Measurements from ENCODE around the gene SAAL1. TPM values are rescaled to one million over a fixed set of nuclear protein-coding genes. Genes with fewer than 3 reads are reported as not detected.

SAAL1 gene
- polyA plus RNA-seq, 1 of the 3 experiments (the other 2 are of a cell fraction), result 19.6 TPM

- no peak overlapping the region for H3K27ac ChIP-seq (ENCODE audit: low read depth in 2 of 2, low read length in 1 of 2)
- no peak overlapping the region for H3K4me3 ChIP-seq (ENCODE audit: low read depth in 2 of 2, low read length in 1 of 2)
- ChIA-PET POLR2A (no interaction called here), CTCF (no interaction called here)
- no peak overlapping the region for H2AFZ ChIP-seq (ENCODE audit: low read depth)
- no peaks in the 10 kb centered on the region for H3K9me3 ChIP-seq
- peaks cover 2 to 7% of the 10 kb centered on the region in 2 experiments for H3K36me3 ChIP-seq (replicated peaks in 1 of 2; ENCODE audit: control insufficient read depth in 1 of 2, insufficient read depth in 2 of 2, low read length in 1 of 2)
- H4K20me1 ChIP-seq (ENCODE audit: insufficient read depth), result no peaks in the 10 kb centered on the region
- H3K9me2 ChIP-seq, result no peaks in the 10 kb centered on the region
- DNase-seq, result no peak
- peaks cover 9% of the 10 kb centered on the region; the same call in 1 of the 2 replicates for H3K27me3 ChIP-seq (ENCODE audit: insufficient read depth)
- H3K9ac ChIP-seq, result no peak overlapping the region
- peaks cover 0 to 9% of the 10 kb centered on the region in 2 experiments; a peak in 2 of 4 replicates for H3K4me1 ChIP-seq (ENCODE audit: control insufficient read depth in 1 of 2, insufficient read depth in 2 of 2, low read depth in 1 of 2, low read length in 1 of 2)
- peaks cover 25% of the 10 kb centered on the region for H3K79me2 ChIP-seq (ENCODE audit: insufficient read depth)
- 42% methylated on average over 3 of the region's 3 CpGs for WGBS (ENCODE audit: low lambda C conversion rate)
- no peak overlapping the region for H3K4me2 ChIP-seq
- H3F3A ChIP-seq (replicated peaks; ENCODE audit: insufficient read depth), result no peaks in the 10 kb centered on the region
- no peak for TF ChIP-seq IRF3 (IDR thresholded peaks at IDR 0.05; ENCODE audit: low read depth, low read length)
- no peak for TF ChIP-seq MAX (IDR thresholded peaks at IDR 0.05; ENCODE audit: low read depth)
- no peak for TF ChIP-seq POLR2AphosphoS5 (IDR thresholded peaks at IDR 0.05; ENCODE audit: low read depth, low read length)
- TF ChIP-seq MEF2A (IDR thresholded peaks at IDR 0.05; ENCODE audit: borderline replicate concordance, low read depth), result no peak
- no peak for TF ChIP-seq SIN3A (IDR thresholded peaks at IDR 0.05; ENCODE audit: borderline replicate concordance, low read depth, low read length)
- TF ChIP-seq TEAD4 (IDR thresholded peaks at IDR 0.05; ENCODE audit: borderline replicate concordance, insufficient read depth), result no peak
- no peak for TF ChIP-seq TCF12 (IDR thresholded peaks at IDR 0.05)
- no peak for TF ChIP-seq REST (IDR thresholded peaks at IDR 0.05; ENCODE audit: low read depth, low read length)
- no peak for TF ChIP-seq SMC3 (IDR thresholded peaks at IDR 0.05; ENCODE audit: low read depth, low read length)
- TF ChIP-seq NFIC (IDR thresholded peaks at IDR 0.05; ENCODE audit: borderline replicate concordance), result no peak
- TF ChIP-seq EP300 (IDR thresholded peaks at IDR 0.05; ENCODE audit: borderline replicate concordance in 1 of 2, low read depth in 1 of 2, low read length in 1 of 2), result no peak
- TF ChIP-seq CTCF (IDR thresholded peaks at IDR 0.05), result no peak
- no peak for TF ChIP-seq RAD21 (IDR thresholded peaks at IDR 0.05; ENCODE audit: low read length)
- no peak for TF ChIP-seq FOXJ3 (CRISPR knock-in tag; IDR thresholded peaks at IDR 0.05)
- no peak for TF ChIP-seq GABPA (IDR thresholded peaks at IDR 0.05; ENCODE audit: low read depth)
- no peak for TF ChIP-seq RCOR1 (IDR thresholded peaks at IDR 0.05; ENCODE audit: low read length)
- TF ChIP-seq GATA2 (CRISPR knock-in tag; IDR thresholded peaks at IDR 0.05), result no peak
- no peak for TF ChIP-seq MXI1 (IDR thresholded peaks at IDR 0.05; ENCODE audit: low read depth, low read length)
- no peak for TF ChIP-seq RFX5 (IDR thresholded peaks at IDR 0.05; ENCODE audit: low read length)
These were observed 2.4 kb upstream of the SAAL1 start for GRCh38 chr11:18108254-18108653.

All from SK-N-SH (cell line).